HepG2 (cell line): ENCODE measurements around the gene SLC2A10. TPM values are rescaled to one million over a fixed set of nuclear protein-coding genes. Genes with fewer than 3 reads are reported as not detected.

Experiments used
- ATAC-seq: fragments of 200-7000 bp; cut with Tn5 transposase; 3 replicates; pipeline ENCODE4 v1.9.1; 2020; ENCODE audit warnings: mild to moderate bottlenecking, moderate library complexity
- BruUV-seq: library from RNA; stranded (reverse); fragments of 400-500 nt; replicated peaks from 2 replicates; lab custom pipeline; 2021; lab: Mats Ljungman, UMichigan
- CTCF ChIA-PET: fragments of 300-600 bp; formaldehyde crosslinking; extraction: SDS; loops from one replicate; lab custom pipeline; 2021; ENCODE audit warnings: low total read pairs, inconsistent platforms, low intra/inter-chr PET ratio; lab: Yijun Ruan, JAX
- POLR2A ChIA-PET: fragments of 350-600 bp; sonication (Branson Sonifier 250); formaldehyde crosslinking; loops from one replicate; lab custom pipeline; 2020; ENCODE audit warnings: antibody characterized with exemption, inconsistent platforms; lab: Yijun Ruan, JAX
- DNase-seq: peaks from one replicate; pipeline ENCODE4 v3.0.0-alpha.2; 2015; ENCODE audit warnings: low spot score
- FAIRE-seq: peaks from 3 replicates; lab custom pipeline; 2011; peaks lifted over from hg19 to GRCh38; lab: Jason Lieb, UNC
- H2AFZ ChIP-seq: one replicate; pipeline ENCODE4 v1.6.1; 2011; ENCODE audit warnings: low read length, inconsistent platforms
- H3K27ac ChIP-seq: fragments of 300-600 bp; 3 replicates; pipeline ENCODE4 v1.8.0; 2011; ENCODE audit warnings: mixed run types, mild to moderate bottlenecking, mixed read lengths, low read length, inconsistent platforms; ENCODE audit not compliant: insufficient read depth; ENCODE audit errors: extremely low read length
- H3K27me3 ChIP-seq, 2 experiments: fragments of 200-600 bp in 1 of 2; 2 replicates in 1 of 2; 3 replicates in 1 of 2; pipeline versions ENCODE4 v1.6.0 to v1.8.0; 2011; ENCODE audit warnings: low read length in 2 of 2, mild to moderate bottlenecking in 2 of 2, moderate library complexity in 2 of 2, inconsistent platforms in 1 of 2; ENCODE audit not compliant: insufficient read depth in 2 of 2, control insufficient read depth in 1 of 2
- H3K36me3 ChIP-seq, 2 experiments: fragments of 200-600 bp in 1 of 2; replicated peaks in 1 of 2; 2 replicates in 1 of 2; 3 replicates in 1 of 2; pipeline versions ENCODE4 v1.5.1 to v1.8.0; 2011; ENCODE audit warnings: low read length in 2 of 2, inconsistent platforms in 1 of 2; ENCODE audit not compliant: insufficient read depth in 2 of 2, control insufficient read depth in 1 of 2
- H3K4me1 ChIP-seq: 2 replicates; pipeline ENCODE4 v1.5.1; 2012; ENCODE audit warnings: low read length, inconsistent platforms; ENCODE audit not compliant: insufficient read depth
- H3K4me2 ChIP-seq: 2 replicates; pipeline ENCODE4 v1.6.0; 2011; ENCODE audit warnings: low read depth, low read length, inconsistent platforms
- H3K4me3 ChIP-seq, 3 experiments: fragments of 200-600 bp in 1 of 3; sonication (generic), shearing (Covaris generic) in 1 of 3; replicated peaks in 1 of 3; 2 replicates each; pipeline ENCODE4 v1.5.1; 2011 to 2016; ENCODE audit warnings: low read length in 3 of 3, inconsistent platforms in 2 of 3, low read depth in 2 of 3, mild to moderate bottlenecking in 2 of 3, control low read depth in 1 of 3, mixed read lengths in 1 of 3; ENCODE audit not compliant: insufficient read depth in 1 of 3
- H3K79me2 ChIP-seq: one replicate; pipeline ENCODE4 v1.6.1; 2011; ENCODE audit warnings: low read length, inconsistent platforms; ENCODE audit not compliant: insufficient read depth
- H3K9ac ChIP-seq: 2 replicates; pipeline ENCODE4 v1.6.0; 2011; ENCODE audit warnings: mild to moderate bottlenecking, low read depth, low read length, inconsistent platforms; ENCODE audit not compliant: insufficient read depth
- H3K9me3 ChIP-seq: 2 replicates; pipeline ENCODE4 v1.5.1; 2012; ENCODE audit warnings: mild to moderate bottlenecking, low read length
- H4K20me1 ChIP-seq: 2 replicates; pipeline ENCODE4 v1.6.0; 2011; ENCODE audit warnings: inconsistent platforms, mild to moderate bottlenecking, low read length, moderate library complexity; ENCODE audit not compliant: insufficient read depth
- ARNTL ChIP-seq: sonication (generic); formaldehyde crosslinking; IDR thresholded peaks from 2 replicates; pipeline ENCODE4 v1.4.0; 2020; ENCODE audit warnings: mild to moderate bottlenecking, missing genetic modification reagents
- CBX5 ChIP-seq: sonication (generic); formaldehyde crosslinking; IDR thresholded peaks from 2 replicates; pipeline ENCODE4 v1.4.0; 2020; ENCODE audit warnings: missing genetic modification reagents, borderline replicate concordance
- EED ChIP-seq: sonication (generic); formaldehyde crosslinking; IDR thresholded peaks from 2 replicates; pipeline ENCODE4 v1.5.0; 2020; ENCODE audit warnings: mild to moderate bottlenecking, missing genetic modification reagents
- ELF4 ChIP-seq: sonication (generic); formaldehyde crosslinking; IDR thresholded peaks from 2 replicates; pipeline ENCODE4 v1.5.0; 2020; ENCODE audit warnings: missing genetic modification reagents, mild to moderate bottlenecking, moderate library complexity, borderline replicate concordance
- FLYWCH1 ChIP-seq: sonication (generic); formaldehyde crosslinking; IDR thresholded peaks from 2 replicates; pipeline ENCODE4 v1.8.1; 2023; ENCODE audit warnings: mild to moderate bottlenecking, missing genetic modification reagents
- NFYC ChIP-seq: IDR thresholded peaks from 2 replicates; pipeline ENCODE4 v1.6.1; 2016; ENCODE audit warnings: missing genetic modification reagents, missing compliant biosample characterization
- PITX1 ChIP-seq: sonication (generic); formaldehyde crosslinking; IDR thresholded peaks from 2 replicates; pipeline ENCODE4 v1.5.1; 2020; ENCODE audit warnings: mild to moderate bottlenecking, missing genetic modification reagents
- REL ChIP-seq: sonication (generic); formaldehyde crosslinking; conservative IDR thresholded peaks from 2 replicates; pipeline ENCODE4 v1.8.0; 2022; ENCODE audit warnings: mild to moderate bottlenecking, missing genetic modification reagents, moderate library complexity
- SMAD3 ChIP-seq: sonication (generic); formaldehyde crosslinking; IDR thresholded peaks from 2 replicates; pipeline ENCODE4 v1.4.0; 2020; ENCODE audit warnings: missing genetic modification reagents
- SUZ12 ChIP-seq: fragments of 150-350 bp; IDR thresholded peaks from 2 replicates; pipeline ENCODE4 v1.6.1; 2014; ENCODE audit warnings: low read depth, low read length
- TGIF2 ChIP-seq: IDR thresholded peaks from 2 replicates; pipeline ENCODE4 v1.6.1; 2016; ENCODE audit warnings: control low read depth, missing compliant biosample characterization
- ZFP1 ChIP-seq: IDR thresholded peaks from 2 replicates; pipeline ENCODE4 v1.6.1; 2016
- ZFP91 ChIP-seq: sonication (generic); formaldehyde crosslinking; IDR thresholded peaks from 2 replicates; pipeline ENCODE4 v1.9.0; 2022; ENCODE audit warnings: missing genetic modification reagents, mild to moderate bottlenecking, borderline replicate concordance
- ZNF12 ChIP-seq: sonication (generic); formaldehyde crosslinking; IDR thresholded peaks from 2 replicates; pipeline ENCODE4 v1.5.0; 2020; ENCODE audit warnings: missing genetic modification reagents
- ZNF121 ChIP-seq: sonication (generic); formaldehyde crosslinking; IDR thresholded peaks from 2 replicates; pipeline ENCODE4 v1.5.0; 2020; ENCODE audit warnings: mild to moderate bottlenecking, missing genetic modification reagents
- ZNF138 ChIP-seq: sonication (generic); formaldehyde crosslinking; IDR thresholded peaks from 2 replicates; pipeline ENCODE4 v1.5.0; 2020; ENCODE audit warnings: mild to moderate bottlenecking, low read depth, missing genetic modification reagents
- ZNF253 ChIP-seq: sonication (generic); formaldehyde crosslinking; IDR thresholded peaks from 2 replicates; pipeline ENCODE4 v1.8.0; 2022; ENCODE audit warnings: mild to moderate bottlenecking, missing genetic modification reagents, borderline replicate concordance
- ZNF296 ChIP-seq: sonication (generic); formaldehyde crosslinking; conservative IDR thresholded peaks from 2 replicates; pipeline ENCODE4 v1.5.0; 2020; ENCODE audit warnings: mild to moderate bottlenecking, missing genetic modification reagents
- ZNF619 ChIP-seq: sonication (generic); formaldehyde crosslinking; IDR thresholded peaks from 2 replicates; pipeline ENCODE4 v1.4.0; 2020; ENCODE audit warnings: mild to moderate bottlenecking, missing genetic modification reagents
- ZNF644 ChIP-seq: IDR thresholded peaks from 2 replicates; pipeline ENCODE4 v1.6.1; 2016; ENCODE audit warnings: low read depth
- ZNF737 ChIP-seq: sonication (generic); formaldehyde crosslinking; IDR thresholded peaks from 2 replicates; pipeline ENCODE4 v1.5.0; 2020; ENCODE audit warnings: missing genetic modification reagents, mild to moderate bottlenecking, borderline replicate concordance
- ZNF788 ChIP-seq: sonication (generic); formaldehyde crosslinking; IDR thresholded peaks from 2 replicates; pipeline ENCODE4 v1.5.0; 2020; ENCODE audit warnings: mild to moderate bottlenecking, missing genetic modification reagents, borderline replicate concordance
- ZNF850 ChIP-seq: sonication (generic); formaldehyde crosslinking; conservative IDR thresholded peaks from 2 replicates; pipeline ENCODE4 v1.9.0; 2021; ENCODE audit warnings: mild to moderate bottlenecking, missing genetic modification reagents
- ZSCAN31 ChIP-seq: sonication (generic); formaldehyde crosslinking; IDR thresholded peaks from 2 replicates; pipeline ENCODE4 v1.5.0; 2020; ENCODE audit warnings: low read depth, mild to moderate bottlenecking, missing genetic modification reagents
- WGBS: methylation state at CpG from one replicate; pipeline ENCODE4 v1.1.6; 2017; ENCODE audit warnings: low lambda C conversion rate; 5-methylcytosine and 5-hydroxymethylcytosine counted together
- in situ Hi-C: cut with HindIII; loops from 2 replicates; pipeline ENCODE4 v1.10.0; 2017; ENCODE audit warnings: low pct_unique_long_range_greater_than_20kb; ENCODE audit not compliant: extremely low pct_ligation_motif_present
- intact Hi-C: fragments of 100-400 bp; cut with micrococcal nuclease; formaldehyde crosslinking; loops from one replicate; pipeline ENCODE4 v1.10.0; 2022; ENCODE audit not compliant: unreplicated experiment
- polyA plus RNA-seq, 8 experiments: library from polyadenylated mRNA; depleted of rRNA in 3 of 8; stranded (reverse) in 7 of 8; unstranded in 1 of 8; fragments of >200 nt; fragmentation: Illumina TruSeq in 4 of 8; extraction: Trizol in 4 of 8; gene quantifications; 2 replicates each; pipeline versions ENCODE4 v1.2.1 to v1.2.3, GENCODE V29; 2011 to 2016; ENCODE audit warnings: low read depth in 4 of 8, missing spikeins in 1 of 8, mixed read lengths in 1 of 8; ENCODE audit not compliant: insufficient read depth in 1 of 8
- total RNA-seq, 5 experiments: library from RNA; depleted of rRNA; stranded (reverse); fragments of >200 nt; fragmentation: Illumina TruSeq; extraction: Trizol; gene quantifications; 2 replicates each; pipeline ENCODE4 v1.2.3, GENCODE V29; 2016; ENCODE audit warnings: low read depth in 1 of 5

The SLC2A10 gene
- total and polyA plus RNA-seq, 2 of the 13 experiments (the other 11 are each of a cell fraction or from before 2014, with no cell fraction given) = 16.0 to 18.4 TPM

- no peaks in the 10 kb centered on the region for H4K20me1 ChIP-seq
- intact Hi-C loops (no loop called here), in situ Hi-C loops (no loop called here)
- ATAC-seq = no peak
- no TSS peak for BruUV-seq
- no peaks in the 10 kb centered on the region for H3K36me3 ChIP-seq
- H3K9me3 ChIP-seq = peaks cover 45% of the 10 kb centered on the region
- ChIA-PET CTCF (interaction anchor here (1.1 kb wide), 1 partner anchor 32 kb away, joined by 4 read pairs; no protein-coding TSS in a partner anchor), POLR2A (interaction anchor here (1.0 to 5.4 kb wide), 6 partner anchors 11 to 63 kb away, joined by 3 to 55 read pairs (median 4); partner anchors contain the start of gene SLC13A3)
- 0 out of 2 replicates have a peak overlapping the region, but pooled peaks have one; percentile 48 for H3K4me2 ChIP-seq
- FAIRE-seq = no peak
- H3K27me3 ChIP-seq = no peaks in the 10 kb centered on the region
- no peaks in the 10 kb centered on the region for H3K79me2 ChIP-seq
- no peak overlapping the region for H3K9ac ChIP-seq
- WGBS = 90% methylated on average over 2 of the region's 2 CpGs
- H3K4me3 ChIP-seq = no peak overlapping the region
- peaks cover 100% of the 10 kb centered on the region for H3K4me1 ChIP-seq
- peak; percentile 54 for DNase-seq
- no peak overlapping the region for H2AFZ ChIP-seq
- H3K27ac ChIP-seq = peak overlapping the region; percentile 84
- TF ChIP-seq ZNF121 (0 out of 2 replicates have a peak, but pooled peaks have one; percentile 3), REL (CRISPR knock-in tag) (0 out of 2 replicates have a peak, but pooled peaks have one; percentile 1), ZNF737 (CRISPR knock-in tag) (no peak), CBX5 (CRISPR knock-in tag) (peak; percentile 70), ZFP91 (no peak; the same call in 1 of the 2 replicates), ZNF788 (peak; percentile 84), ZNF644 (CRISPR knock-in tag) (0 out of 2 replicates have a peak, but pooled peaks have one; percentile 36), SMAD3 (CRISPR knock-in tag) (no peak), PITX1 (CRISPR knock-in tag) (peak; percentile 23; the same call in 1 of the 2 replicates), FLYWCH1 (CRISPR knock-in tag) (no peak), NFYC (CRISPR knock-in tag) (peak; percentile 40), ZNF12 (CRISPR knock-in tag) (0 out of 2 replicates have a peak, but pooled peaks have one; percentile 8), ZSCAN31 (CRISPR knock-in tag) (0 out of 2 replicates have a peak, but pooled peaks have one; percentile 33), ZNF850 (CRISPR knock-in tag) (no peak), ZNF296 (CRISPR knock-in tag) (0 out of 2 replicates have a peak, but pooled peaks have one; percentile 48), TGIF2 (CRISPR knock-in tag) (peak; percentile 47; the same call in 1 of the 2 replicates), ZNF253 (CRISPR knock-in tag) (0 out of 2 replicates have a peak, but pooled peaks have one; percentile 21), SUZ12 (no peak), ELF4 (CRISPR knock-in tag) (peak; percentile 66; the same call in 1 of the 2 replicates), ZNF138 (CRISPR knock-in tag) (peak; percentile 72; the same call in 1 of the 2 replicates), ZFP1 (CRISPR knock-in tag) (no peak), ARNTL (CRISPR knock-in tag) (0 out of 2 replicates have a peak, but pooled peaks have one; percentile 16), ZNF619 (CRISPR knock-in tag) (0 out of 2 replicates have a peak, but pooled peaks have one; percentile 53), EED (CRISPR knock-in tag) (peak; percentile 59; the same call in 1 of the 2 replicates)
These were observed 39.2 kb upstream of the SLC2A10 start for GRCh38 chr20:46670228-46670584.
